Ecto neural progenitor cell (in vitro differentiated cells): ENCODE results near the gene PRDM7.
"Not testable (repeated sequence)": the region's sequence is repeated elsewhere in the genome, so short reads cannot be mapped to it uniquely, and the experiment has no call there.

Experiments used
- DNase-seq: peaks from one replicate; pipeline ENCODE4 v3.0.0-alpha.2; 2018; ENCODE audit warnings: low spot score

Gene PRDM7

DNA sequence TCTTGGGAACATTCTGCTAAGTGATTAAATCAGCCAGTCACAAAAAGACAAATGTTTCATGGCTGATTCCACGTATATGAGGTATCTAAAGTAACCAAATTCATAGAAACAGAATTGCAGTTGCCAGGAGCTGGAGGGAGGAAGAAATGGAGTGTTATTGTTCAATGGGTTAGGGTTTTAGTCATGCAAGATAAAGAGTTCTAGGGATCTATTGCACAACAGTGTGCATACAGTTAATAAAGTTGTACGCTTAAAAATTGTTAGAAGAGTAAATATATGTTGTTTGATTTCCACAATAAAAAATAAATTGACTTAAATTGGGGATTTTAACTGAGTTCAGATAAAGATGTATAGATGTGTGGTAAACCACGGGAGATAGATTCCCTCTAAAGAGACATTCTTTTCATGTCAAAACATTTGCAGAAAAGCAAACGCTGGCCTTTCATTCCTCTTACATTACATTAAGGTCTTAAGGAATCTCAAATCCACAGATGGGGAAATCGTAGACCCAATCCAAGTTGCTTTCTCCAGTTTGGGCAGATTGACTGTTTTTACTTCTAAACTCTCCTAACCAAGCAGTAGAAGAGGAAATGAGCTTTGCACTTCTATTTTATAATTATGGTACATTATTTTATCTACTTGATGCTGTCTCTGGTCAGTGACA lies 4.6 kb downstream of the PRDM7 start:
- DNase-seq = no peak

DNA sequence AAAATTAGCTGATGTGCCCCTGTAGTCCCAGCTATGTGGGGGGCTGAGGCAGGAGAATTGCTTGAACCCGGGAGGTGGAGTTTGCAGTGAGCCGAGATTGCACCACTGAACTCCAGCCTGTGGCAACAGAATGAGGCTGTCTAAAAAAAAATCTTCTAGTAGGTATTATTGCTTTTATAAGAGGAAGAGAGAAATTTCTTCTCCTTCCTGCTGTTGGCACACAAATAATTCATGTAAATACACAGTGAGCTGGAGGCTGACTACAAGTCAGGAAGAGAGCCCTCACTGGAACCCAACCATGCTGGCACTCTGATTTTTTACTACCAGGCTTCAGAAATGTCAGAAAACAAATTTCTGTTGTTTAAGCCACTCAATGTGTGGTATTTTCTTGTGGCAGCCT lies 6.7 kb downstream of the PRDM7 start:
- no peak for DNase-seq

DNA sequence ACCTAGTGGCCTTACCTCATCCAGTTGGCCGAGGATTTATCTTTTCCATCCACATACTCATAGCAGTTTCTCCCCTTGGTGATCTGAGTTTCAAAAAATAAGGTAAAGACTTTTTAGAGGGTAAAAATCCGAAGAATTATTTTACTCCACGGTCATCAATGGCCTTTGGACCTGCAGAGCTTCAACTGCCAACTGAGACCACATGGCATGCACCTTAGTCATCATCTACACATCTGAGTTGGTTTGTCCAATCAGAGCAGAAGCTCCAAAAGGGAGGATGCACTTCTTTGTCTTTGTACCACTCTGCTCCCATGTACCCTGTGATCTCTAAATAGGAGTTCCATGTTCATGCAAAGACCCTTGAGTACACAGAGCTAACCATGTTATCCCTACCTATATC lies 15.7 kb downstream of the PRDM7 start:
- DNase-seq = no peak

DNA sequence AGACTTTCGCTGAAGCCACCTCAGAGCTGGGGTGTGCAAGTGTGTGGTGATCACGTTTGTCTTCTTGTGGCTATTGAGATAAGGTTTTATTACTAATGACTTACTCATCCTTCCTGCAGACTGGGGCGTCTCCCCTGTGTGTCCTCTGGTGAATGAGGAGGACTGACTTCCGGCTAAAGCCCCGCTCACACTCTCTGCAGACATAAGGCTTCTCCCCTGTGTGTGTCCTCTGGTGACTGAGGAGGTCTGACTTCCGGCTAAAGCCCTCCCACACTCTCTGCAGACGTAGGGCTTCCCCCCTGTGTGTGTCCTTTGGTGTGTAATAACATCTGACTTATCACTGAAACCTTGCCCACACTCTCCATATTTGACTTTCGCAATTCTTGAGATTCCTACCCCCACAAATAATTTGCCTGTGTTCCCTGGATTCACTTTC lies 19.4 kb downstream of the PRDM7 start:
- DNase-seq = no peak

DNA sequence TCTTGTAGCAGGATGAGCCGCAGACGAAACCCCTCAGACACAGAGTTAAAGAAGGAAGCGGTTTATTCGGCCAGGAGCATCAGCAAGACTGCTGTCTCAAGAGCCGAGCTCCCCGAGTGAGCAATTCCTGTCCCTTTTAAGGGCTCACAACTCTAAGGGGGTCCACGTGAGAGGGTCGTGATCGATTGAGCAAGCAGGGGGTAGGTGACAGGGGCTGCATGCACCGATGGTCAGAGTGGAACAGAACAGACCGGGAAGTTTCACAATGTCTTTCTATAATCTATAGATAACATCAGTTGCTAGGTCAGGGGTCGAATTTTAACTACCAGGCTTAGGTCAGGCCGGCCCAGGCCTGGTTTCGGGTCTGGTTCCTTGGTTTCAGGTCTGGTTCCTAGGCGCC lies 20.6 kb downstream of the PRDM7 start:
- not testable (repeated sequence) for DNase-seq

DNA sequence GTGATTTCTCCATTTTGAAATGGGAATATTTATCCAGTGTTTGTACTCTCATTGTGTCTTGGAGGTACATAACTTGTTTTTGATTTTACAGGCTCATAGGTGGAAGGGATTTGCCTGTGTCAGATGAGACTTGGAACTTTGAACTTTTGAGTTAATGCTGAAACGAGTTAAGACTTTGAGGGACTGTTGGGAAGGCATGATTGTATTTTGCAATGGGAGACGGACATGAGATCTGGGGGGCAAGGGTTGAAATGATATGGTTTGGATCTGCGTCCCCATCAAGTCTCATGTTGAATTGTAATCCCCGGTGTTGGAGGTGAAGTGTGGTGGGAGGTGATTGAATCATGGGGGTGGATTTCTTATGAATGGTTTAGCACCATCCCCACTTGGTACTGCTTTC lies 21.8 kb downstream of the PRDM7 start:
- DNase-seq = no peak

DNA sequence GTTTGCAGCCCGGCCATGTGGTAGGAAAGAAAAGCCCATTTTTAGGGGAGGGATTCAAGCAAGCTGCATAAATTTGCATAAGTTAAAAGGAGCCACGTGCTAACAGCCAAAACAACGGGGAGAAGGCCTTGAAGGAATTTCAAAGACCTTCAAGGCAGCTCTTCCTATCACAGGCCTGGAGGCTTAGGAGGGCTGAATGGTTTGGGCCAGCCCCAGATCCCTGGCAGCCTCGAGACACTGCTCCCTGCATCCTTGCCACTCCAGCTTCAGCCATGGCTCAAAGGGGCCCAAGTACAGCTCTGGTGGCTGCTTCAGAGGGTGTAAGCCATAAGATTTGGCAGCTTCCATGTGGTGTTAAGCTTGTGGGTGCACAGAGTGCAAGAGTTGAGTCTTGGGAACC lies 22.6 kb downstream of the PRDM7 start:
- peak; percentile 12 for DNase-seq

DNA sequence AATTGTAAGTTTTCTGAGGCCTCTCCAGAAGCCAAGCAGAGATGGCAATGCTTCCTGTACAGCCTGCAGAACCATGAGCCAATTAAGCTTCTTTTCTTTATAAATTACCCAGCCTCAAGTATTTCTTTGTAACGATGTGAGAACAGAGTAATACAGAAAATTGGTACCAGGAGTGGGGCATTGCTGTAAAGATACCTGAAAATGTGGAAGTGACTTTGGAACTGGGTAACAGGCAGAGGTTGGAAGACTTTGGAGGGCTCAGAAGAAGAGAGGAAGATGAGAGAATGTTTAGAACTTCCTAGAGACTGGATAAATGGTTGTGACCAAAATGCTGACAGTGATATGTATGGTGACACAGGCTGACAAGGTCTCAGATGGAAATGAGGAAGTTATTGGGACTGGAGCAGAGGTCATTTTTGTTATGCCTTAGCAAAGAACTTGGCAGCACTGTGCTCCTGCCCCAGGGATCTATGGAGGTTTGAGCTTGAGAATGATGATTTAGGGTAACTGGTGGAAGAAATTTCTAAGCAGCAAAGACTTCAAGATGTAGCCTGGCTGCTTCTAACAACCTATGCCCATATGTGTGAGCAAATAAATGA lies 23.1 kb downstream of the PRDM7 start:
- DNase-seq = no peak

DNA sequence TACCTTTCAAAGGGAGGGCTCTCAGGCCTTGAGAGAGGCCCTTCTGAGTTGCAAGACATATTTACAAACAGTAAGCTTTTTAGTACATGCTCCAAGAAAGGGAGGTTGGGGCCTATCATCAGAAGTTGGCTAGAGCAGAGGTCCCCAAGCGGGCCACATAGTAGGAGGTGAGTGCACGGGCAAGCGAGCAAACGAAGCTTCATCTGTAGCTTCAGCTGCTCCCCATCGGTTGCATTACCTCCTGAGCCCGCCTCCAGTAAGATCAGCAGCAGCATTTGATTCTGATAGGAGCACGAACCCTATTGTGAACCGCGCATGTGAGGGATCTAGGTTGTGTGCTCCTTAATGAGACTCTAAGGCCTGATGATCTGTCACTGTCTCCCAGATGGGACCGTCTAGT lies 26.2 kb downstream of the PRDM7 start:
- DNase-seq = peak; percentile 28

DNA sequence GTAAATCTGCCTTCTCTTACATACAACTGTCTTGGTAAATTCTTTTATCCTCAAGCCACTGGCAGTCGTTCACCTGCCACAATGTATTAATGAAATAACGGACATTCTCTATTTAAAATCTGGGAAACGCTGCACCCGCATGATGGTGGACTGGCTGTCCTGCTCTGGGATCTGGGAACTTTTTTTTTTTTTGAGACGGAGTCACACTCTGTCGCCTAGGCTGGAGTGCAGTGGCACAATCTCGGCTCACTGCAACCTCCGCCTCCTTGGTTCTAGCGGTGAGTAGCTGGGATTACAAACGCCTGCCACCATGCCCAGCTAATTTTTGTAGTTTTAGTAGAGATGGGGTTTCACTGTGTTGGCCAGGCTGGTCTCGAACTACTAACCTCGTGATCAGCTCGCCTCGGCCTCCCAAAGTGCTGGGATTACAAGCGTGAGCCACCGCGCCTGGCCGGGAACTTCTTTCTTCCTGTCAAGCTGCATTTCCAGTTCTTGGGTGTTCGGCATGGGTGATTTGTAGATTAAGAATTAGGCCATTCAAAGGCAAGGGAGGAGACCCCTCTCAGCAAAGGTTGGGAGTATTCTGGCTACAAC lies 28.3 kb downstream of the PRDM7 start:
- DNase-seq = peak; percentile 34

DNA sequence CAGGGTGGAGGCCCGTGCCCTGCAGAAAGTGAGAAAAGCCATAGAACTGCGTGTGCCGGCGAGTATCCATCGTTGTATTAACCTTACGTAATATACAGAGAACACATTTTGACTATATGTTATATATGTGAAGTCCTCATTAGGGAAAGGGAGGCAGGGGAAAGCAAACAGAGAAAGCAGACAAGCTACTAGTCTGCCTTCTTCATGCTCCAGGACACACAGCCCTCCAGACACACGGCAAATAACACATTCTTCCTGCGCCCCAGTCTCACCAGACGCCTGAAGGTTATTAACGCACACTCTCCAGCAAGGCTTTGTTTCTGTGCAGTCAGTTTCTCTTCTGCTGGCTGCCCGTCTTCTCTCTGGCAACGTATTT lies 28.8 kb downstream of the PRDM7 start:
- DNase-seq = peak; percentile 38

DNA sequence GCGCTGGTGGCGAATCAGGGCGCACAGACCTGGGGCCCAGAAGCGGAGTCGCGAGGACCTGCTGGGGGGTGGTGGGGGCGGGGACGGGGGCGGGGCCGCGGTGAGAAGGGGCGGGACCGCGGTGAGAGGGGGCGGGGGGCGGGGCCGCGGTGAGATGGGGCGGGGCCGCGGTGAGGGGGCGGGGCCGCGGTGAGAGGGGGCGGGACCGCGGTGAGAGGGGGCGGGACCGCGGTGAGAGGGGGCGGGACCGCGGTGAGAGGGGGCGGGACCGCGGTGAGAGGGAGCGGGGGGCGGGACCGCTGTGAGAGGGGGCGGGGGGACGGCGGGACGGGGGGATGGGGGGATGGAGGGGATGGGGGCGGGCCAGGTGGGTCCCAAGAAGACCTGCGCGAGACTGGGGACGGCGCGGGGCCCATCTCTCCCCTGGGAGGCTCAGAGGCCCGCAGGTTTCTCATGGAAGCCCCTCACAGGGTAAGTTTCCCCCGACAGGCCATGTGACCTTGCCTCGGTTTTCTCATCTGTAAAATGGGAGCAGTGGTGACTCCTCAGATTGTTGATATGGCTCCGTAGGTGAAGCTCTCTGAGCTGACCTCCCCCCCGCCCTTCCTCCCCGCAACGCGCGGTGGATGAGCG lies 29.3 kb downstream of the PRDM7 start:
- DNase-seq = peak; percentile 49

DNA sequence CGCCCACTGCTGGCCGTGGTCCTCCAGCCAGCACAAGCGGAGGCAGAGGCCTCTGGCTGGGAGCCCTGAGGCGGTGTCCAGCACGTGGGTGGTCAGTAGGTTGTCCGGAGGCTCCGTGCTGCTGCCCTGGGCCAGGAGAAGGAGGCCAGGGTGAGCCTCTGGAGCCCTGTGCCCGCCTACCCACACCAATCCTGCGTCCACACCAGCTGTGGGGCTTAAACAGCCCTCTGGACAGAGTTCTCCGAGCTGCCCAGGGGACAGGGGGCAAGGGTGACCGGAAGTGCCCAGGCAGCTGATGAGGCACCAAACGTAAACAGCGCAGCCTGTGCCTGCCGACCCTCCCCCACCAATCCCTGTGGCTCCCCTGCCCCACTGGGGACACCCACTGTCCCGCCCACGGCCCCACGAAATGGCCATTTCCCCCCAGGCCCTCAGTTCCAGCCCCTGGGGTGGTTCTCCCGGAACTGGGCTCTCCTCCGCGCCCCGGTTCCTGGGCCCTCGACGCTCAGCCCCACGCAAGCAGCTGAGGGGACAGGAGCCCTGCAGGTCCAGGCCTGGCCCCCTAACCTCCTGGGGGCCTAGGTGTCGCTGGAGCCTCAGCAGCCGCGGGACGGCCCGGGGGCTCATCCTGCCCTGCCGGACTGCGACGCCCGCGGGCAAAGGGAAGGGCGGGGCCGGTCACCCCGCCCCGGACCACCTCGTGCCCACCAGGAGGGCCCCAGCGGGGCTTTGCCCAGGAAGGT lies 30.0 kb downstream of the PRDM7 start:
- peak; percentile 90 for DNase-seq

DNA sequence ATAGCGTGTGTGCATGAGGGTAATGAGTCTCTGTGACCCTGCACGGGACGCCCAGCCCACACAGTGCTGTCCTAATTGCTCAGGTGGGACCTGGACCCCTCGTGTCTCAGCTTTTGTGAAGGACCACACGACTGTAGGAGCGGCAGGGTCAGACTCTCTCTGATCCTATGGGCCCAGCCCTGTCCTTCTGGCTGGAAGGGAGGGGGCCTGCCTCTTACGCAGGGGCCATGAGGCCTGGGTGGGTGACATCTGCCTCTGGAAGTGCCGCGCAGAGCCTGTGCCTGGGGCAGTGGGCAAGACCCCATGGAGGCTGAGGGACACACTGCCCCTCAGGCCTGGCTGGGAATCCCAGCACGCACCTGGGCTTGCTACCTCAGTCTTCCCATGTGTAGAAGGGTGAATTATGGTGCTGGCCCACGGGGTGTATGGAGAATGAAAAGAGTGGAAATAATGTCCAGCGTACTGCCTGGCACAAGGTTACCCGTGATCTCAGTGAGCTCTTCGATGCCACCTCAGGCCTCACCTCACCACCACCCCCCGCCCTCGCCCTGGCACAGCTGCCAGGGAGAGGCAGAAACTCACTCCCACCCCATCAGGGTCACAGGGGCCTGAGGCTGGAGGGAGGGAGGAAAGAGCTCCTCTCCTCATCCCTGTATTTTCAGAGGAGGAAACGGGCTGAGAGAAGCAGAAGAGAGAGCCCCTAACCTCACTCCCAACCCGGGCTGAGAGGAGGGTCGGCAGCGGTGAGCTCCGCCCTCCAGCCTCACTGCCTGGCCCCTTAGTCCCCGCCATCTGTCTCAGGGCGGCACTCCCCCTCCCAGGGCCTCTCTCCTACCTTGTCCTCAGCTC lies 30.8 kb downstream of the PRDM7 start:
- peak; percentile 48 for DNase-seq

DNA sequence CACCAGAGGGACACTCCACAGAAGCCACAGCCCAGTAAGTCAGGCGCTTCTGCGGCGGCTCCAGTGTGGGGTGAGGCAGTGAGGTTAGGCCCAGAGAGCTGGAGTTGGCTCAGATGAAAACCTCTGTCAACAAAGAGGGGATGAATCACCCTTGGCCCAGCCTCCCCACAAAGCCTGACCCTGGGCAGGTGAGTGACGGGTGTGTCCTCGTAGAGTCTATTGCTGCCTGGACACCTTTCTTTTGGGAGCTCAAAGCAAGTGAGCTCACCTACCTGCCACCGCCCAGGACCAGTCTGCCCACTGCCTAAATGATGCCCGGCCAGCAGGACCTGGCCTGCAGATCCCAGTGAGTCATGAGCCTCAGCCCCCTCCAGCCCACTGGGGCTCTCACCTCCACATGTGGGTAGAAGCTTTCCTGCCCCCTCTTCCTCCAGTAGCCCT lies 33.0 kb downstream of the PRDM7 start:
- peak; percentile 32 for DNase-seq

DNA sequence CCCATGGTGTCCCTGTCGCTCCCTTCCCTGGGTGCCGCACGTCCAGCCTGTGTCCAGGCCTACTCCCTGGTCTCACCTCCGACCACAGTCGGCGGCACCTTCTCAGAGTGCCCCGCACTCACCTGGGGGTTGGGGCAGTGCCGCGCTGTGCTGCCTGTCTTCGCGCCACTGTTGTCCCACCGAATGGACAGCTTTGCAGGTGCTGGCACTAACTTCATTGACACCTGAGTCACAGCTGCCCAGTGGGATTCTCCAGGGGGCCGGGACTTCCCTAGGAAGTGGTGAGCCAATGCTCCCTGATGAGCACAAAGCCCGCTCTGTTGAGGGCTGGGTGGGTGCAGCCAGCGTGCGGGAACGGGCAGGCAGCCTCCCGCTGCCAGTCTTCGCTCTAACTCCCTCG lies 33.6 kb downstream of the PRDM7 start:
- DNase-seq = peak; percentile 37

DNA sequence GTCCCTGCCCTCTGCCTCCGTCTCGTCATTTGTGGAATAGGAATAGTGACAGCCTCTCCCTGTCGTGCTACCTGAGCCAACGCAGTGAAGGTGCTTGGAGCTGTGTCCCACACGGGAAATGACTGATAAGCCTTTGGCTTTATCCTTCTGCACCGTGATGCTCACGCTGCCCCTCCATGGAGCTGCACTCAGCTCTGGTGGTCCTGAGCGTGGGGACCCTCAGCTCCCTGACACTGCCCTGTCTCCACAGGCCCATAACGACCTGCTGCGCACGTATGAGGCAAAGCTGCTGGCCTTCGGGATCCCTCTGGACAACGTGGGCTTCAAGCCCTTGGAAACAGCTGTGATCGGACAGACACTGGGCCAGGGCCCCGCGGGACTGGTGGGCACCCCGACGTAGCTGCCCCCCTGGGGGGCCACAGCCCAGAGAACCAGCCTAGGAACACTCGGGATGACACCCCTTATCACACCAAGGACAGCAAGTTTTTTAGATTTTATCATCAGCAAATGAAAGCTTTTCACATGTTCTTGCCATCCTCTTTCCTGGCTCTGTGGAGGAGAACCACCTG lies 34.1 kb downstream of the PRDM7 start:
- DNase-seq = no peak

DNA sequence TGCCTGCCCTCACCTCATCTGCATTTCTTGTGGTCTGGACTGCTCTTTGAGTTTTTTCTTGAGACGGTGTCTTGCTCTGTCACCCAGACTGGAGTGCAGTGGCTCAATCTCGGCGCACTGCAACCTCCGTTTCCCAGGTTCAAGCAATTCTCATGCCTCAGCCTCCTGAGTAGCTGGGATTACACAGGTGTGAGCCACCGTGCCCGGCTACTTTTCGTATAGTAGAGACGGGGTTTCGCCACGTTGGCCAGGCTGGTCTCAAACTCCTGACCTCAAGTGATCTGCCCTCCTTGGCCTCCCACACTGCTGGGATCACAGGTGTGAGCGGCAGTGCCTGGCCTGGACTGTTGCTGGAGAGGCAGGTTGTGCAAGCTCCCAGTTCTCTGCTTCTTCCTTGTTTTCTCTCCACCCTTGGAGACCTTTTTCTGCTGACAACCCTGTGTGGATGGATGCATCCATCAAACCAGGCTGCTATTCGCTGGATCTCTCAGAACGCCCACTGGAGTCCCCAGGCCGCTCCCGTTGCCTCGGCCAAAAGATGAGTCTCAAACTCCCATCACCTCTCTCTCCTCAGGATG lies 35.1 kb downstream of the PRDM7 start:
- DNase-seq = no peak

DNA sequence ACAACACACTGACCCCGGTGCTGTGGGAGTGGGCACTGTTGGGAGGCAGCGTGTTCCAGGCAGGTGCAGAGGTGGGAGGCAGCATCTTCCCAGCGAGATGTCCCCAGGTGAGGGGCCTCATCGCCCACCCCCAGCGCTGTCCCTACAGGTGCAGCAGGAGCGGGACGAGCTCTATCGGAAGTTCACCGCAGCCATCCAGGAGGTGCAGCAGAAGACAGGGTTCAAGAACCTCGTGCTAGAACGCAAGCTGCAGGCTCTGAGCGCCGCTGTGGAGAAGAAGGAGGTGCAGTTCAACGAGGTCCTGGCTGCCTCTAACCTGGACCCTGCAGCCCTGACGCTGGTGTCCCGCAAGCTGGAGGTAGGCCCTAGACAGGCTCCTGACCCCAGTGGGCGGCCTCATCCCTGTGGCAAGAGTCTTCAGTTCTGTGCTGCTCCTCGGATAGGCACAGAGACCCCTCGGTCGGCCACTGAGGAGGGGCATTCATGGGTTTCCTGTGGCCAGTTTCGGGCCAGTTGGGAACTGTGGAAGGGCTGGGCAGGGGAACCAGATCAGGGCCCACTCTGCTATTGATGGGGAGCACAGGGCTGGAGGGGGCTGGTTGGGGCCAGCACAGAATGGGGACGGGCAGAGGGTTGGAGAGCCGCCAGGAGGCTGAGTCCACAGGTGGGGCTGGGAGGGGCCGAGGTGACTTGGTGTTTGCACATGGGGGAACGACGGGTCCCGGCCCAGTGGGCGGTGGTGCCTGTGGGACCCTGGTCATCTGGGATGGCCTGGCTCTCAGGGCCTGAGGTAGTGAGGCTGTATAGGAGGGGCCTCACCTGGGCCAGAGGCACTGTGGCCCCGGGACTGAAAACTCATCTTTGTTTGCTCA lies 36.7 kb downstream of the PRDM7 start:
- DNase-seq = no peak

DNA sequence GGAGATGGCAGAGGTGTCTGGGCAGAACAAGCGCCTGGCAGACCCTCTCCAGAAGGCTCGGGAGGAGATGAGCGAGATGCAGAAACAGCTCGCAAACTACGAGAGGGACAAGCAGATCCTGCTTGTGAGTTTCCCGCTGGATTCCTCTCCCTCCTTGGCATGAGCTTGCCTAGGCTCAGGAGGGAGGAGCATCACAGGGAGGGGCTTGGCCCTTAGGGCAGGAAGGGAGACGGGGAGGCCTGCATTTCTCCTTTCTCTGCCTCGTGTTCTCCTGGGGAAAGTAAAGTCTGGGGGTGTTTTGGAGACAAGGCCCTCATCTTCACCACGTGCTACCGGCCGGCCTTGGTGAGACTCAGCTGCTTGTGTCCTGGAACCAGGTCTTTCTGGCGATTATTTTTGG lies 39.9 kb downstream of the PRDM7 start:
- DNase-seq = no peak
